DND-41 (cell line): ENCODE results near the gene HOXD9.

ENCODE experiments used
- ATAC-seq: fragments of 200-7000 bp; cut with Tn5 transposase; 3 replicates; pipeline ENCODE4 v1.9.1; 2021; ENCODE audit warnings: low read depth; ENCODE audit not compliant: insufficient read depth
- DNase-seq: peaks from one replicate; pipeline ENCODE4 v3.0.0-alpha.2; 2020
- H2AFZ ChIP-seq: 2 replicates; pipeline ENCODE4 v1.6.0; 2012; ENCODE audit warnings: low read depth, low read length
- H3K27ac ChIP-seq: 2 replicates; pipeline ENCODE4 v1.5.1; 2012; ENCODE audit warnings: low read length, inconsistent platforms
- H3K27me3 ChIP-seq: fragments of 200-600 bp; sonication (generic); 2 replicates; pipeline ENCODE4 v1.6.0; 2012; ENCODE audit warnings: low read length, mild to moderate bottlenecking, inconsistent platforms; ENCODE audit not compliant: insufficient read depth, poor library complexity
- H3K36me3 ChIP-seq: 2 replicates; pipeline ENCODE4 v1.5.1; 2012; ENCODE audit warnings: low read length, inconsistent platforms; ENCODE audit not compliant: insufficient read depth
- H3K4me1 ChIP-seq: 2 replicates; pipeline ENCODE4 v1.5.1; 2012; ENCODE audit warnings: mild to moderate bottlenecking, low read length; ENCODE audit not compliant: insufficient read depth
- H3K4me2 ChIP-seq: 2 replicates; pipeline ENCODE4 v1.6.0; 2012; ENCODE audit warnings: mild to moderate bottlenecking, moderate library complexity, low read length, inconsistent platforms; ENCODE audit not compliant: insufficient read depth
- H3K4me3 ChIP-seq, 2 experiments: fragments of 200-600 bp in 1 of 2; shearing (Covaris generic) in 1 of 2; 2 replicates each; pipeline ENCODE4 v1.5.1; 2012 to 2016; ENCODE audit warnings: inconsistent platforms in 2 of 2, low read length in 2 of 2, mild to moderate bottlenecking in 2 of 2, low read depth in 1 of 2, moderate library complexity in 1 of 2
- H3K79me2 ChIP-seq: 2 replicates; pipeline ENCODE4 v1.6.0; 2012; ENCODE audit warnings: low read length, inconsistent platforms; ENCODE audit not compliant: insufficient read depth
- H3K9ac ChIP-seq: 2 replicates; pipeline ENCODE4 v1.6.0; 2012; ENCODE audit warnings: low read depth, mild to moderate bottlenecking, inconsistent platforms, low read length, moderate library complexity
- H3K9me3 ChIP-seq: 2 replicates; pipeline ENCODE4 v1.5.1; 2012; ENCODE audit warnings: low read length, moderate library complexity, mild to moderate bottlenecking, inconsistent platforms; ENCODE audit not compliant: insufficient read depth, severe bottlenecking
- H4K20me1 ChIP-seq: 2 replicates; pipeline ENCODE4 v1.6.0; 2012; ENCODE audit warnings: low read length; ENCODE audit not compliant: insufficient read depth
- EZH2 ChIP-seq: IDR thresholded peaks from 3 replicates; pipeline ENCODE4 v1.6.1; 2012; ENCODE audit warnings: borderline replicate concordance, low read depth, mild to moderate bottlenecking, moderate library complexity, low read length, inconsistent platforms; ENCODE audit not compliant: severe bottlenecking
- TF ChIP-seq, protein P1 (sequence below): IDR thresholded peaks from 2 replicates; pipeline ENCODE4 v1.5.1; 2012; ENCODE audit warnings: borderline replicate concordance, low read length, moderate library complexity, mild to moderate bottlenecking; ENCODE audit not compliant: poor library complexity, severe bottlenecking; ENCODE audit errors: extremely low read depth

Gene HOXD9

DNA sequence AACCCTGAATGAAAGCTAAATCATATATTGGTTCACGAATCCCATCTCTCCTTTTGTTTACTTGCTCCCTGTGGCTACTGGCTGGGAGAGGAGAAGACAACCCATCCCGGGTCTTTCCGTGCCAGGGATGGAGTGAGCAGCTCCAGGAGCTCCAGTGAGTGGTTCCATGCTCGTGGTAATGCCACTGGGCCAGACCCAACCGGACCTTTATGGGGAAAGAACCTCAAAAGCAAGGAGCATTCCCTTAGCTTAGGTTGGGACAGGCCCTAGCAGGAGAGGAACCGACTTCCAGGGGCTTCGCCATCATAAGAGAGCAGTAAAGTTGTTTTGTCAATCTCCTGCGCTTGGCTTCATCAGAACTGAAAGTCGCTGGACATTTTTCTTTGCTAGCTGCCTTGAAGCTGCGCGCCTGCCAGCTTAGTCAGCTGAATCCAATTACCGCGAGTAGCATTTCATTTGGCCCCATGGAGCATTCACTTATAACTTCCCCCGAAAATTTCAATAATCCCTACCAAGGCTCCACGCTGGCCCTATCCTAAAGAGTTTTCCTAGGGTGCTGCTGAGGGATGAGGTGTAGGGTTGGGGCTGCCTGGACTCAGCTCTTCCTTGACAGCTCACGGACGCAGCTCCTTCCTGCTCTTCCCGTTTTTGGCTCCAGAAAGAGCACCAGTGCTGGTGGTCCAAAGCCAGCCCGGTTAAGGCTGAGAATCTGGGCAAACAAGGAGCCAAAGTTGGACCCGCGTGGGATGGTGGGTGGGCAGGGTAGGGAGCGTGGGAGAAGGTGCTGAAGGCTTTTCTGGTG is 39.5 kb downstream of the HOXD9 start:
- no peaks in the 10 kb centered on the region for H3K9me3 ChIP-seq
- ATAC-seq (no peak), DNase-seq (no peak)
- H3K27me3 ChIP-seq, result peaks cover 3% of the 10 kb centered on the region
- H3K4me3 ChIP-seq, result no peak overlapping the region
- H3K9ac ChIP-seq, result no peak overlapping the region
- TF ChIP-seq, protein P1, sequence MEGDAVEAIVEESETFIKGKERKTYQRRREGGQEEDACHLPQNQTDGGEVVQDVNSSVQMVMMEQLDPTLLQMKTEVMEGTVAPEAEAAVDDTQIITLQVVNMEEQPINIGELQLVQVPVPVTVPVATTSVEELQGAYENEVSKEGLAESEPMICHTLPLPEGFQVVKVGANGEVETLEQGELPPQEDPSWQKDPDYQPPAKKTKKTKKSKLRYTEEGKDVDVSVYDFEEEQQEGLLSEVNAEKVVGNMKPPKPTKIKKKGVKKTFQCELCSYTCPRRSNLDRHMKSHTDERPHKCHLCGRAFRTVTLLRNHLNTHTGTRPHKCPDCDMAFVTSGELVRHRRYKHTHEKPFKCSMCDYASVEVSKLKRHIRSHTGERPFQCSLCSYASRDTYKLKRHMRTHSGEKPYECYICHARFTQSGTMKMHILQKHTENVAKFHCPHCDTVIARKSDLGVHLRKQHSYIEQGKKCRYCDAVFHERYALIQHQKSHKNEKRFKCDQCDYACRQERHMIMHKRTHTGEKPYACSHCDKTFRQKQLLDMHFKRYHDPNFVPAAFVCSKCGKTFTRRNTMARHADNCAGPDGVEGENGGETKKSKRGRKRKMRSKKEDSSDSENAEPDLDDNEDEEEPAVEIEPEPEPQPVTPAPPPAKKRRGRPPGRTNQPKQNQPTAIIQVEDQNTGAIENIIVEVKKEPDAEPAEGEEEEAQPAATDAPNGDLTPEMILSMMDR, result no peak
- TF ChIP-seq EZH2, result no peak
- H3K4me1 ChIP-seq, result no peaks in the 10 kb centered on the region
- no peaks in the 10 kb centered on the region for H4K20me1 ChIP-seq
- no peaks in the 10 kb centered on the region for H3K79me2 ChIP-seq
- H3K36me3 ChIP-seq, result no peaks in the 10 kb centered on the region
- no peak overlapping the region for H3K4me2 ChIP-seq
- H3K27ac ChIP-seq, result no peak overlapping the region
- no peak overlapping the region for H2AFZ ChIP-seq

- ATAC-seq (no peak), DNase-seq (no peak)
- no peak overlapping the region for H3K9ac ChIP-seq
- H2AFZ ChIP-seq, result no peak overlapping the region
- TF ChIP-seq, protein P1, result no peak
- no peak for TF ChIP-seq EZH2
- H3K9me3 ChIP-seq, result no peaks in the 10 kb centered on the region
- no peak overlapping the region for H3K4me2 ChIP-seq
- H3K36me3 ChIP-seq, result no peaks in the 10 kb centered on the region
- H3K4me1 ChIP-seq, result no peaks in the 10 kb centered on the region
- H3K27ac ChIP-seq, result no peak overlapping the region
- H4K20me1 ChIP-seq, result no peaks in the 10 kb centered on the region
- H3K79me2 ChIP-seq, result no peaks in the 10 kb centered on the region
- H3K27me3 ChIP-seq, result peaks cover 3% of the 10 kb centered on the region
- no peak overlapping the region for H3K4me3 ChIP-seq
Observed at GRCh38 chr2:176162911-176163671, 40.6 kb downstream of the HOXD9 start.

DNA sequence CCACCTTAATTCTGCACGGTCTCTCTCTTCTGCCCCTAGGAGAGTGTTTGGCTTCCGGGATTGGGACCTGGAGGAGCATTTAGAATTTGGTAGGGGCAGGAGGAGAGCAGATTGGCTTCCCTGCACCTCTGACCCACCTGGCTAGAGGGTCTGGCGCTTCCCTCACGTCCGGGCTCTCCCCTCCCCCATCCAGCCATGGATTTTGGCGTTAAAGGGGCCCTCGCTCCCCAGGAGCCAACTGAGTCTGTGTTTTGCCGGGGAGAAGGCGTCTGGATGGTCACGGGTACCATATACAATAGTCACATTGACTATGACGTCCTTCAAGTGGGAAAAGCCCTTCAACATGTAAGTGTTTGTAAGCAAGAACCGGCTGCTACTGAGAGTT is 41.1 kb downstream of the HOXD9 start:
- Histone ChIP-seq H3K4me3 (no peak overlapping the region), H3K4me1 (no peaks in the 10 kb centered on the region), H3K9me3 (no peaks in the 10 kb centered on the region), H2AFZ (no peak overlapping the region), H3K9ac (no peak overlapping the region), H3K4me2 (no peak overlapping the region), H4K20me1 (no peaks in the 10 kb centered on the region), H3K27ac (no peak overlapping the region), H3K36me3 (no peaks in the 10 kb centered on the region), H3K79me2 (no peaks in the 10 kb centered on the region), H3K27me3 (peaks cover 3% of the 10 kb centered on the region)
- TF ChIP-seq EZH2, result no peak
- TF ChIP-seq, protein P1, result no peak
- ATAC-seq (no peak), DNase-seq (no peak)
